ENCODE measurements around the gene CUZD1.
"Not testable (repeated sequence)": the region's sequence is repeated elsewhere in the genome, so short reads cannot be mapped to it uniquely, and the experiment has no call there.

The CUZD1 gene

DNA sequence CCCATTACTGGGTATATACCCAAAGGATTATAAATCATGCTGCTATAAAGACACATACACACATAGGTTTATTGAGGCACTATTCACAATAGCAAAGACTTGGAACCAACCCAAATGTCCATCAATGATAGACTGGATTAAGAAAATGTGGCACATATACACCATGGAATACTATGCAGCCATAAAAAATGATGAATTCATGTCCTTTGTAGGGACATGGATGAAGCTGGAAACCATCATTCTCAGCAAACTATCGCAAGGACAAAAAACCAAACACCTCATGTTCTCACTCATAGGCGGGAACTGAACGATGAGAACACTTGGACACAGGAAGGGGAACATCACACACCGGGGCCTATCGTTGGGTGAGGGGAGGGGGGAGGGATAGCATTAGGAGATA lies 12.4 kb upstream of the CUZD1 start:
- not testable (repeated sequence) for DNase-seq (ENCODE audit: insufficient read length, low spot score); FAIRE-seq

DNA sequence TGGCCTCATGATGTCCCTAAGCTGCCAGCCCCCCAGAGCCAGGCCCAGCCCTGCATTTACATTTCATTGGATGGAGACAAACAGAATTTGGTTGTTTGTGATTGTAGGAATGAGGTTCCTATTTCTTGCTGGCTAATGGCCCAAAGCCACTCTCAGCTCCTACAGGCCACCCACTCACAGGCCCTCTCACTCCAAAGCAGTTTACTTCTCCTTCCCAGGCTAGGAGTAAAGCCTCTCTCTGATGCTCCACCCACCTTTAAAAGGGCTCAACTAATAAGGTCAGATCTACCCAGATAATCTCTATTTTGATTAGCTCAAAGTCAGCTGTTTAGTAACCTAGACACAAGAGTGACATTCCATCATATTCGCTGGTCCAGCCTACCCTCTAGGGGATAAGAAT lies 11.2 kb upstream of the CUZD1 start:
- DNase-seq (ENCODE audit: insufficient read length, low spot score) (no peak), FAIRE-seq (no peak)

DNA sequence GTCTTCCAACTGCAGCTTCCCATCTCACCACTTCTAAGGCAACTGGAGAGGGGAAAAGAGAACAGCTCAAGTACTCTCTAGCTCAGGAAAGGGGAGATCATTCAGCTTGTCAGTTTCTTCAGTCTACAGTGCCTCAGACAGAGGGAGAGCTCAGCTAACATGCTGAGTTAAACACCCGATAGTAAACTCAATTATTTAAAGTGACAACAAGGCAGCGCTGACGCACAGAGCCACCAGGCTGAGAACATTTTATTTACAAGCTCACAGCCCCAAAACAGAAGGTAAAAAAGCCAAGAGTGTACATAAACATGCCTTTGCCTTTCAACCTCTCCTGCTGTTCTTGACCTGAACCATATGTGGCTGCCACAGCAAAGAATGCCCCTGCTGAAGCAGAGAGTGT lies 10.1 kb upstream of the CUZD1 start:
- FAIRE-seq = no peak
- no peak for DNase-seq (ENCODE audit: insufficient read length, low spot score)

DNA sequence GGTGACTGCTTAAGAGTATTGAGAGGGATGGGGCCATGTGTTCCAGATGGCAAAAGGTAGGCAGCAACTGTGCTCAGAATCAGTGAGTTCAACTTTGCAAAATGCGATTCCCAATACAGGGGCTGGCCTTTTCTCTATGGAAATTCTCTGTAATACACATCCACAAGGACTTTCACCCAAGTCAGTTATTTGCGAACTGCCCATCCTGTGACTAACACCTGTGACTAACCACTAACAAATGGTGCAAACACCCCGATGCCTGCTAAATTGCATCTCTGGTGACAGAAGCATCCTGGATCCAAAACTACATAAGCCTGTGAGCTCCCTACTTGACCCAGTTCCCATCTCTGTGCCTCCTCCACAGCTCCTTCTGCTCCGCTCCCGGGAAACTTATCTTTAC lies 9.0 kb upstream of the CUZD1 start:
- DNase-seq (ENCODE audit: insufficient read length, low spot score) (no peak), FAIRE-seq (no peak)

DNA sequence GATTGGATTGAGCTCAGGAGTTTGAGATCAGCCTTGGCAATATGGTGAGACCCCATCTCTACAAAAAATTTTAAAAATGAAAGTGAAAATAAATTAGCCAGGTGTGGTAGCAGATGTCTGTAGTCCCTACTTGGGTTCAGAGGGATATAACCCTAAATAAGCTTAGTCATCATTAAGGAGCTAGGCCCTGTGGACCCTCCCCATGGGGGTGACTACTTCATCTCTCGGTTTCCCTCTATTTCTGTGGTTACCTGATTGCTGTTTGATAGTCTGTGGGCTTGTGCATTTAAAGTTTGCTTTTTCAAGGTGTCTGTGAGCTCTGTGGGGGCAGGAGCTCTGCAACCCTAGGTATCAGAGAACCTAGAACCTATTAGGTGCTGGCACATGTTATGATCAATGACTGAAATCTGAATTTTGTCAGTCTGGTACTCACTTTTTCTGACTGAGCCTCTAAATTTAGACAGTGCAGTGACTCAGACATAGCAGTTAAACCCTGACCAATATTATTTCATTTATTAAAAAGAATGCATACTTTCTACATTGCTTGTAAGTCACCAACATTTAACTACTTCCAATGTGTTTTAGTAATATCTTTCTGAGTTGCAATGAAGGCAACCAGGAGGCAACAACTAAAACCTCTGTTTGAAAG lies 8.1 kb upstream of the CUZD1 start:
- DNase-seq (ENCODE audit: insufficient read length, low spot score) = no peak

DNA sequence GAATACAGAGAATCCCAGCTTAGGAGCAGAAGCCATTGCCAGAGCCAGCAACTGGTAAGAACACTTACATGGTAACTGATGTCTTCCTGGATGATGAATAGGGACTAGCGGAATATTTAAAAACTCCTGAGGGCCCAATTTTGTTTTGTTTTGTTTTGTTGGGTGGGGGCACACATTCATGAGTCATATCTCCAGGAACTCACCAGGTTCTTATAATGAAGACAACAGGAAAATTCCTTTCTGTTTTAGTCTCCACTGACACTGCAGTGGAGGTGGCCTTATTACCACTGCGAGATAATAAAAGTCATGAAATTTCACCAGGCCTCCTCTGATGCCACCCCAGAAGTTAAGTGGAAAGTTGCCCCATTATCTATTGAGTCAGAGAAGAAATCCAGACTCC lies 6.6 kb upstream of the CUZD1 start:
- DNase-seq (ENCODE audit: insufficient read length, low spot score) (no peak), FAIRE-seq (no peak)

More for the DNA sequence above, 8.1 kb upstream of the CUZD1 start:
- no peak for FAIRE-seq

DNA sequence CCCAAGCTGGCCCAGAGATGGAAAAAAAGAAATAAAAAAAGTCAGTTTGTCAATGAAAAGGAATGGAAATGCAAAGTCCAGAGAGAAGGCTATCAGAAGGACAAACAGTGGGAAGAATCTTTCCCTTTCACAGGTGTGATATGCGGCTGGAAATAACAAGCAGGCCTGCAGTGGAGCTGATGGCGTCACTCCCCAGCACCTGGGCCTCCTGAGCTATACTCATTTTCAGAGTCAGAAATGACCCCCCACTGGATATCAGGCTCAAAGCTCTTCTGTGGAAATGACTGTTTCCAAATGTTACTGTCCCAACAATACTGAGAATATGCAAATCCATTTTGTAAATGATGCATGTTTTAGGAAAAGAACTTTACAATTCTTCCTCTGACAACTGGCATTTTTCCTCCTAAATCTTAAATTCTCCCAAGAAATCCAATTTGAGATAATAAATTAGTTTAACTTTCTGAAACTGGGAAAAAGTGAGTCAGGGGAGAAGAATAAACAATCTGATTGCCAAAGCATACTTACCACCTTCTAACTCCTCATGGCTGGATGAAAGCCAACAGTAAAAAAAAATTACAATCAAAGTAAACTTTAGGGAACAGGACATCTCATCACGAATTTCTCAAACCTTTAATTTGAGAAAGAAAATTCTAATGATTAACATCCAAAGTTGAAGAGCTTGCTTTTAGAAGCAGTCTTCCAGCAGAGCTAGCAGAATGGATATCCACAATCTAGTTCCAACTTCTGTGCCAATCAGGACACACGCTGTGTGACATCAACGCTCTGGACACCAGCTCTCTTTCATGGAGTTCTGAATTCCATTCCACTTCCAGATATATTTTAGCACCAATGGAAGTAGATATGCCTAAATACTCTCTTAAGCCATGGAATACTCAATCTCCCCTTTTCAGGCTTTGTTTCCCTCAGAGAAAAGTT lies 5.3 kb upstream of the CUZD1 start:
- DNase-seq (ENCODE audit: insufficient read length, low spot score) (no peak), FAIRE-seq (no peak)

DNA sequence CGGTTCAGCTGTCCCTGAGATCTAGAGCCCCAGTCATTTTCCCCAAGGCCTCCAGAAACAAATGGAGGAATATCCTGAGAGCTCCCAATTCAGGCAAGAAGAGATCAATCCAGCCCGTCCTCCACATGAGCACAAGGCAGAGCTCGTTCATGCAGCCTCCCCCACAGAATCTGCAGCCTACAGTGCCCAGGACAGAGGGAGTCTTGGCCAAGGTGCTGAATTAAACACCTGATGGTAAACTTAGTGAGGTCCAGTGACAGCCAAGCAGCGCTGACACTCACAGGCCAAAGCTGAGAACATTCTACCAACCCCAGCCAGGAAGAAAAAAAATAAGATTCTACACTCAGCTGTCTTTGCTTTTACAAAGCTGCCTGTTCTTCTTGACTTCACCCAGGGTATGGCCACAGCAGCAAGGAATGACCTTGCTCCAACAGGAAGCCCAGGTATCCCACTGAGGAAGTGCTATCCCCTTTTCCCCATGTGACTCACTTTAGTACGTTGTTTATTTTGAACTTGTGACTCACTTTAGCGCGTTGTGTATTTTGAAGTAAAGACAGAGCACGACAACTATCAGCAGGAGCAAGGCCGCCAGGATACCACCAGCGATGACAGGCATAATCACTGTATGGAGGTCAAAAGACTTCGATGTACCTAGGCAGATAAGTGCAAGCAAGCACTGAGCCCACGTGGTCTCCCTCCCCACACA lies 4.4 kb upstream of the CUZD1 start:
- DNase-seq (ENCODE audit: insufficient read length, low spot score) (no peak), FAIRE-seq (no peak)

DNA sequence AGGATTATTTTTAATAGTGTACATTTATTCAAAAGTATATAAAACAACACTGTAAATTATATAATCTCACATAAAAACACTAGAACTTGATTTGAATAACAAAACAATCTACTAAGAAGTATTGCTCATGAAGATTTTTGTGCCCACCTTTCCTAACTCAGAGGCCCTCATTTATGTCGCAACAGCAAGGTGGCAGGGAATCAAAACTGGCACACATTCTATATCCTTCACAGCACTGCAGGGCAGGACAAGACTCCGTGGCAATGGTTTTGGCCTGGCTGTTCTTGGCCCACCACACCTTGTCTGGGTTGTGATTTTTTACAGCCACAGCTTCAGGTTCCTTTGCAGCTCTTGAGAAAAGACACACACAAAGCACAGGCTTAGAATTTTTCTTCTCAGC lies 3.4 kb upstream of the CUZD1 start:
- DNase-seq (ENCODE audit: insufficient read length, low spot score) = no peak
- FAIRE-seq = no peak

DNA sequence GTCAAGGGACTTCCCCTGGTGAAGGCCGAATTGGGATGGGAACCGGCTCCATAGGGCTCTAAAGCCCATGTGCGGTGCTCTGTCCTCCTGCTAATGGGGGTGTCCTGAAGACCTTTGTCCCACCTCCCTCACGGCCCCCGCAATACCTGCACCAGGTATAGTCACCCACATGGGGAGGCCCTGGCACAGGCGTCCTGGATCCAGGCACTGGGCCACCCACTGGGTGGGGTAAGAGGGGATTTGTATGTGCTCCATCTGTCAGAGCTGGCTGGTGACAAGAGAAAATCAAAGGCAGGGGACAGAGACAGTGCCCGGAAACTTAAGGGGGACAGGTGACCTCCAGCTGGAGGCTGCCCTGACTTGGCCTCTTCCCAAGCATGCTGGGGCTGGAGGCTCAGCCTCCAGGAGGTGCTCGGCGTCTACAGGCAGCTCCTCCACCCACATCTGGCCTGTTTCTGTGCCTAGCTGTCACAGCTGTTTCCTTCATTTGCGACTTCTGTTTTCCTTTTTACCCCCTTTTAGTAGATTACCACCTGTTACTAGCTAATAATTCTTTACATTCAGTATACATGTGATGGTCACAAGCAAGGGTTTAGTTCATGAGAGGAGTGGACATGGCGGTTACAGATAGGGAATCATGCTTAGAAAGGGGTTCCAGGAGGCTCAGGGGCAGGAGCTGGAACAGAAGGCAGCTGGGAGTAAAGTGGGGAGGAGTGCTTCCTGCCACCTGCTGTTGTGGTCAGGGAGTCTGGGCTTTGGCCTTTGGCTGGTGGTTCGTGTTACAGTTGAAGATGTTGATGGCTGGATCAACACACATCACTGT lies 2.3 kb upstream of the CUZD1 start:
- FAIRE-seq = no peak
- no peak for DNase-seq (ENCODE audit: insufficient read length, low spot score)

DNA sequence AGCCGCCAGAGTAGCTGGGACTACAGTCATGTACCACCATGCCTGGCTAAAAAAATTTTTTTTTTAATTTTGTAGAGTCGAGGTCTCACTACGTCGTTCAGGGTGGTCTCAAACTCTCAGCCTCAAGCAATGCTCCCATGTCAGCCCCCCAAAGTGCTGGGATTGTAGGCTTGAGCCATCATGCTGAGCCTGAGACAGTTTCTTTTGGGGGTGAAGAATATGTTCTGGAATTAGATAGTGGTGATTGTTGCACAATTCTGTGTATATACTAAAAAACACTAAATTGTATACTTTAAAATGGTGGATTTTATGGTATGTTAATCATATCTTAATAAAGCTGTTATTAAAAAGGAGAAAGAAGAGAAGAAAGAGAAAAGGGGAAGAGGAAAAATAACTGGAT lies 1.5 kb downstream of the CUZD1 start:
- FAIRE-seq = no peak
- DNase-seq (ENCODE audit: insufficient read length, low spot score) = no peak

DNA sequence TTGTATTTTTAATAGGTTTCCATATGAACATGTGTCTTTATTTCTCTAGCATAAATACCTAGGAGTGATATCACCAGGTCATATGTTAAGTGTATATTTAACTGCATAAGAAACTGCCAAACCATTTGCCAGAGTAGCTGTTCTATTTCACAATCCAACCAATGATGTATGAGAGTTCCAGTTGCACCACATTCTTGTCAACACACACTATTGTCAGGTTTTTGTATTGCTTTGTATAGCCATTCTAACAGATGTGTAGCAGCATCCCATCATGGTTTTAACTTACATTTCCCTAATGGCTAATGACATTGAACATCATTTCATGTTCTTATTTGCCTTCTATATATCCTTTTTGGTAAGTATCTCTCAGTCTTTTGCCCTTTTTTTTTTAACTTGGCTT lies 4.1 kb downstream of the CUZD1 start:
- DNase-seq (ENCODE audit: insufficient read length, low spot score) = no peak
- FAIRE-seq = no peak

DNA sequence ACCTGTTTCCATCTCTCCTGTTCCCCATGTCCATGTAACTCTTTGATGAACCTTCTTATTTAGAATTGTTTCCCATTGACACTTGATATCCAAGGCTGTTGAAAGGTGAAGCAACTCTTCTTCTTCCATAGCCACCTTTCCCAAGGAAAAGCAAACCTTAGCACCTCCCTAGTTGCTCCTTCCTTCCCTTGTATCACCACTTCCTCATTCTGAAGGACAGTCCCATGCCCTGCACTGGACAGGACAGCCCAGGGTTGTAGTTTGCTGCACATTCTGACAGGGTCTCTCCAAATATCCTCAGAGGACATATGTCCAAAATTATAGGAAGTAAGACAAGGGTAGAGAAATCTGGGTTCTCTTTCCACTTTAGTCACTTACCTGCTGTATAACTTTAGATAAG lies 6.2 kb downstream of the CUZD1 start:
- FAIRE-seq (no peak), DNase-seq (ENCODE audit: insufficient read length, low spot score) (no peak)

DNA sequence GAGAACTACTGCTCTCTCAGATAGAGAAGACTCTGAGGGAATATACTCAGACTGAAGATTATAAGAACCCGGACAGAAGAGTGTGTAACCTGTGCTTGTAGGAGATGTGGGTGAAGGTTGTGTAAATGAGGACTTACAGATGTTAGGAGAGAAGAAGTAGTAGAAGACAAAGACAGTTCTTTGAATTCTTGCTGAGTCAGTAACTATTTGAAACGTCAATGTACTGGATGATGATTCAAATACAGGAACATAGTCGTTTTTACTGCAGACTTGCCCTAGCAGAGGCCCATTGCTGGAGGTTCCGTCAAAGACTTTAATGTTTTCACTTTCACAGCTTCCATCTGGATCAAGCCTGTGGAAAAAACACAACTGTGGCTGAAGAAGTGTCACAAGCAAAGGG lies 6.8 kb downstream of the CUZD1 start:
- no peak for DNase-seq (ENCODE audit: insufficient read length, low spot score)
- FAIRE-seq = no peak

DNA sequence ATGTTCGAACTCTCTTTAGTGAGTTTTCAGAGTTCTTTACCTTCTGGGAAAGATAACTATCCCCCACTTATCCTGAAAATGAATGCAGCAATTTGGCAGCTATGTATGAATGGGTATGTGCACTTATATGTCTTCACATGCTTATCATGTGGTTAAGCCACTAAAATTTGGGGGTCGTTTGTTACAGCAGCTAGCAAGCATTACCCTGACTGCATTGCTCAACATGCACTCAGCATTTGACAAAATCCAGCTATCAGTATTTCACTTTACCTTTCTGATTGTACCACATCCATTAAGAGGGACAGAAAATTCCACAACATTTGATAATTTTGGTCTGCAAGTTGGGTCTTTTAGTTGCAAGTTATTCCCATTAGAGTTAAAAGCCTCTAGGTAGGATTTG lies 9.7 kb downstream of the CUZD1 start:
- DNase-seq (ENCODE audit: insufficient read length, low spot score) (no peak), FAIRE-seq (no peak)

DNA sequence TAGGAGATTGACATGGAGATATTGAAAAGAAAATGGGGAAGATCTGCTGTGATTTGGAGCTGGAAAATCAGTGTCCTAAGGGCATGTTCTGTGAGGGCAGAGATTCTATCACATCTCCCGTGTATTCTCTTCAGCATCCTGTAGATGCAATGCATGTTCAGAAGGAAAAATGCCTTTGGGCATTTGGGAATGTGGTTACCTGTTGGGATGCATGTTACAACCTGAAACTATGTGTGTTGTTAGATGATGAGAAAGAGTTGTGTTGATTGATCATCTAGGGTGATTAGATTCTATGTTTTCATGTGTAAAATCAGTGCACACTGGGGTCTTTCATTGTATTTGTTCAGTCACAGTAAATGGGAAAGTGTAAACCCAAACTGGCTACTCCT lies 14.7 kb downstream of the CUZD1 start:
- FAIRE-seq (no peak), DNase-seq (ENCODE audit: insufficient read length, low spot score) (no peak)

DNA sequence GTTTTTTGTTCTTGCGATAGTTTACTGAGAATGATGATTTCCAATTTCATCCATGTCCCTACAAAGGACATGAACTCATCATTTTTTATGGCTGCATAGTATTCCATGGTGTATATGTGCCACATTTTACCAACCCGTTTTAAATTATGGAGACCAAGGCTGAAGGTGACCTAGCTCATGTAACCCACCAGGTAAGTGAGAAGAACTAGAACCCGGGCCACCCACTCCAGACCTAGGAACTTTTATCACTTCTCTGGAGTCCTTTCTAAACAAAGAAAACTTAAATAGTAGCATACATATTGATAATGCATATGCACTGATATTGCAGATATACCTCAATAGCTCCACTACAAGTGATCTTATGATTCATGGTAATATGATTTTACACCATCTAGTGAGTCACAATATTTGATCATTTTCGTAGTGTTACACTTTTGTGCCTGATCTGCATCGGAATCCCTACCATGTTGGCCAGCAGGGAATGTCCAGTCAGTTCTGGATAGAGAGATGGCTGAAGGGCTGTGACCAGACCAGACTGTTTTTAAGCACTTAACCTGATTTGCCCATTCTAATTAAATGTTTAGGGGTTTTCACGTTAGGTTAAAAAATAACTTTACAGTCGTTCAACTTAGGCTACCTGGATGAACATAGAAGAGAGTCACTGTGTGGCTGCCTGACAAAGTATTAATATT lies 15.2 kb downstream of the CUZD1 start:
- DNase-seq (ENCODE audit: insufficient read length, low spot score) = no peak
- FAIRE-seq = no peak

DNA sequence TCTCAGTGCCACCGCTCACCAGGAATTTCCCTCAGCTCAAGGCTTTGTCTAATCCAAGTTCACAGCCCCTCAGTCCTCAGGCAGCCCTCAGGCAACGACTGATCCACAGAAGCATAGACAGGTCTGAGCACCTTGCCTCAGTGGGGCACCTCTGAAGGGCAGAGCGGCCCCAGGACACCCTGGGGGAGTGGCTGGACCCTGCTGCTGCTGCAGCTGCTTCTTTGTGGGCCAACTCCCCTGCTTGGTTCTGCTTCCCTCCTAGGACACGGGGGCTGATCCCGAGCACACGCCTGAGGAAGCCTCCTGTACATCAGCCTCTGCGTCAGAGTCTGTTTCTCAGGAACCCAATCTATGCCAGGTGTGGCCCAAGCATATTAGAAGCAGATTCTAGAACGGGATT lies 16.2 kb downstream of the CUZD1 start:
- FAIRE-seq = no peak
- DNase-seq (ENCODE audit: insufficient read length, low spot score) = no peak

DNA sequence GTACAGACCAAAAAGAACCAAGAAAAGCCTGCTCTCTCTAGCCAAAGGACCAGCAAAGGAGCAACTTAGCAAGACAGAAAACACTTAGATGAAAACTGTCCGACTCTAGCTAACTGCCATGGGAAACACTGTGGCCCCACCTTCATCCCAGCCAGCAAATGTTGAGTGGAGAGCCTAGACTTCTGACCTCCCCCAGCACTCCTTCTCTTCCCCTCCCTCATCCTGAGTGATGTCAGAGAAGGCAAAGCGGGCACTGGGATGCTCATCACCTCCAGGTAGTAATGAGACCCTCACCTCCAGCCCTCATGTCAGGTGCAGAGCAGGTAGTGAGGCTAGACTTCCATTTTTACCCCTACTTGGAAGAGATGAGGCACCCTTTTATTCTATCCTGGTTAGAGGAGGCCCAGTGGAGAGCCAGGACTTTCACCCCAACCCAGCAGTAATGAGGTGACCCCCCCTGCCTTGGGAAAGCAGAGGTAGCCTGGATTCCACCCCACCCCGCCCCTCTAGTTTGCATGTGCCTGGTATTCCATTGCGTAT lies 16.9 kb downstream of the CUZD1 start:
- DNase-seq (ENCODE audit: insufficient read length, low spot score) = no peak
- FAIRE-seq = no peak

DNA sequence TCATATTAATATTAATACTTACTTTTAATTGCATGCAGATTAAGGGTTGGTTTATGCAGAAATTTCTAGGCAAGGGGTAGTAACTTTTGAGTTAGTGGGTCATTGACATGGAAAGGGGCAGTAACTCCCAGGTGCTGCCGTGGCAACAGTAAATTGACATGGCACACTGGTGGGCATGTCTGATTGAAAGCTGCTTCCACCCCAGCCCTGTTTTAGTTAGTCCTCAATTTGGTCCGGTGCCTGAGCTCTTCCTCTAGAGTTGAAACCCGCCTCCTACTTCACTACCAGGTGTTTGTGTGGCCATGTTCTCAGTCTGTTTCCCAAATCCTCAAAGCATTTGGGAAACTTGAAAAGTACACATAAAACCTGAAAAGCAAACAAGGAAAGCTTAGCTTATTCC lies 18.4 kb downstream of the CUZD1 start:
- FAIRE-seq = no peak

More for the DNA sequence above, 18.4 kb downstream of the CUZD1 start:
- no peak for DNase-seq (ENCODE audit: insufficient read length, low spot score)

All from HTR-8/SVneo (cell line).